Measurements from ENCODE around the gene TMEM183A. TPM values are rescaled to one million over a fixed set of nuclear protein-coding genes. Genes with fewer than 3 reads are reported as not detected.
A peak's percentile ranks its signal among the peaks of the same experiment; 100 is the strongest.

Gene TMEM183A, protein sequence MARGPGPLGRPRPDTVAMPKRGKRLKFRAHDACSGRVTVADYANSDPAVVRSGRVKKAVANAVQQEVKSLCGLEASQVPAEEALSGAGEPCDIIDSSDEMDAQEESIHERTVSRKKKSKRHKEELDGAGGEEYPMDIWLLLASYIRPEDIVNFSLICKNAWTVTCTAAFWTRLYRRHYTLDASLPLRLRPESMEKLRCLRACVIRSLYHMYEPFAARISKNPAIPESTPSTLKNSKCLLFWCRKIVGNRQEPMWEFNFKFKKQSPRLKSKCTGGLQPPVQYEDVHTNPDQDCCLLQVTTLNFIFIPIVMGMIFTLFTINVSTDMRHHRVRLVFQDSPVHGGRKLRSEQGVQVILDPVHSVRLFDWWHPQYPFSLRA
- 207 TPM for total RNA-seq

DNA sequence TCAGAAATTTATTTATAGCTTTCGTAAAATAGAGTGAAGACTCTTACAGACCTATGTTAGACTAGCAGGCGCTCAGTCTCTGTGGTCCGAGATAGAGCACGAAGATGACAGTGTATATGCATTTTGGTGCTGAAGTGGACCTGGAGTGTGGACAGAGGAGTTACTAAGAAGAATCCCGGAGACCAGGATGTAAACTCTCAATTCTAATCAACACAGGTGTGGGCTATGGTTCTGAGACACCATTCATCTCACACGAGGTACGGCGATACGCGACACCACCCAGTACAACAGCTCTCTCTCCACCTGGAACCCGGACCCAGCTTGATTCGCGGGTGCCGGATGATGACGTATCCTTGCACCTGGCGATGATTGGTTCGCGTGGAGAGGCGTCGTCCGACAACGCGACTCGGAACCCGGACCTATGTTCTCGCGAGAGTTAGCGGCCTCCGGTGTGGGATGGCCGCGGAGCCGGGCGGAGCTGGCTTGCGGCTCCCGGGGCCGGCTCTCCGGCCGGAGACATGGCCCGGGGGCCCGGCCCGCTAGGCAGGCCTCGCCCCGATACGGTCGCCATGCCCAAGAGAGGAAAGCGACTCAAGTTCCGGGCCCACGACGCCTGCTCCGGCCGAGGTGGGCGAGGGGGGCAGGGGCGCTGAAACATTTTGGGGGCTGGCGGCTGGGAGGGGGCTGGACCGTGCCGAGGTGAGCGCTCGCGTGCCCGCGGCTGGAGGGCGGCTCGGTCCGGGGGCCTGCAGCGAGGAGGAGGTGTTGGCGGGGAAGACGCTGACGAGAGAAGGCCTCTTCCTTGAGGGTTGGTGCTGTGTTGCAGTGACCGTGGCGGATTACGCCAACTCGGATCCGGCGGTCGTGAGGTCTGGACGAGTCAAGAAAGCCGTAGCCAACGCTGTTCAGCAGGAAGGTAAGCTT lies at the start of gene TMEM183A:
TMEM183A (plus strand) TSS at position 427 of the 924 bp plus-strand sequence; CDS start at position 519, 92 bp downstream.
- Histone ChIP-seq H3K9me3 (ENCODE audit: low read depth, low read length) (no peaks in the 10 kb centered on the region), H3K27me3 (ENCODE audit: insufficient read depth, low read length) (no peaks in the 10 kb centered on the region), H3K4me1 (ENCODE audit: insufficient read depth, low read length) (peaks cover 26% of the 10 kb centered on the region), H3K4me3 (ENCODE audit: low read length) (peak within 1 kb of the TSS; percentile 93)

DNA sequence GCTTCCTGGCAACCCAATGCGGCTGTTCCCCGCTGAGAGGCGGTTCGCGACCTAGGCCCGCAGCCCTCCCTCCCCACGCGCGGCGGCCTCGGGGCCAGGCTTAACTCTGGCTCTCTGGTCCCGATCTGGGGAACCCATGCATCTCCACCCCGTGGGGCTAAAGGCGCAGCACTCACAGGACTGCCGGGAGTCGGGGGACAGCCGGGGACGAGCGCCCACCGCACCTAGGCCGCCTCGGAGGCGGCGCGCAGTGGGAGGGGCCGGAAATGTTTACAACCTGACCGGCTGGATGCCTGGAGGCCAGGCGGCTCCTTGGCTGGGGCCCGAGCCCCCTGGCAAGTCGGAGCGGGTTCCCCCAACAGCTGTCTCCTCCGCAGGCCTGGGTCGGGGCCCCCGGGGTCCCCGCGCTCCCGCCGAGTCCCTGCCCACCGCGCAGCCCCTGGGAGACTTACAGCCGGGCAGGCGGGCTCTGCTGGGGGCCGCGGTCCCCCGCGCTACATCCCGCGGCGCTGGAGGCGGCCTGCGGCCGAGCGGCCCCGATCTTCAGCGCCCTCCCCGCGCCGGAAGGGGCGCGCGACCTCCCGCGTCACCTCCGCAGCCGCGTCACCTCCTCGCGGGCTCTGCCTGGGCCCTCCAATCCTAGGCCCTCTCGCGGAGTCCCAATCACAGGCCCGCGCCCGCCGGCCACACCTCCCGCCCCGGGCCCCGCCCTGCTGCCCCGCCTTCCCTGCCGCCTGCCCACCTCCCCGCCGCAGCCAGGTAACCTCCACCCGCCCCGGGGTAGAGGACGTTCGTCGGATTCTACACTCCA lies 49.2 kb upstream of the TMEM183A start, which contains the start of gene ADIPOR1:
ADIPOR1 (minus strand) TSS at position 580 of the 811 bp plus-strand sequence. CDS start 7,242 bp downstream, outside the sequence.
- Histone ChIP-seq H3K27me3 (ENCODE audit: insufficient read depth, low read length) (no peaks in the 10 kb centered on the region), H3K4me1 (ENCODE audit: insufficient read depth, low read length) (peaks cover 50% of the 10 kb centered on the region), H3K4me3 (ENCODE audit: low read length) (peak within 1 kb of the TSS; percentile 92), H3K9me3 (ENCODE audit: low read depth, low read length) (no peaks in the 10 kb centered on the region)

DNA sequence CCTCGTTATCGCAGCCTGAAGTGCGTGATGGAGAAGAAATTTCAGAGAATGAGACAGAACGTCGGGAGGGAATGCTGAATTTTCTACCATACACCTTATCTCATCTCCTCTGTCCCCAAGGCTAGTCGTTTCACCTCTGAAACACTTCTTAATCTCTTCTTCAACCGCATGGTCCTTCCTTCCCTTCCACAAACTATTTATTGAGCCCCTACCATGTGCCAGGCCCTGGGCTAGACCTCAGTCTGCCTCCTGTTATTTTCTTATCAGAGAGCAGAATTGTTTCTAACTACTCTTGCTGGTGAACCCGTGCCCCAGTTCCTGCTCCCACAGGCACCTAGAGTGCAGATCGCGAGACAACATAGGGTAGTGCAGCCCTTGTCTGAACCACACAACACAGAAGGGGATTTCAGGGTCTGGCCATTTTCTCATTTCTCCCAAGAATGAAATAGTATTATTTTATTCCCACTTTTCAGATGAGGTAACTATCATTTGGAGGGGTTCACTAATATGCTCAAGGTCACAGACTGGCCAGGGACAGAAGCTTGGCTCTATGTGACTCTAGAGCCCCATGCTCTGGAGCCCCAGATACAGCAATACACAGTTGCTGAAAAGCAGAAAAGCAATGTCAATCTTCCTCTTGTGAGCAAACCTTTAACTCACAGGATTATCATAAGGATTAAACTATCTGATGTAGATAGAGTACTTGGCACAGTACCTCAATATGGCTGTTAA lies 48.5 kb upstream of the TMEM183A start:
- H3K27me3 ChIP-seq (ENCODE audit: insufficient read depth, low read length), result no peaks in the 10 kb centered on the region
- peaks cover 44% of the 10 kb centered on the region for H3K4me1 ChIP-seq (ENCODE audit: insufficient read depth, low read length)
- no peaks in the 10 kb centered on the region for H3K9me3 ChIP-seq (ENCODE audit: low read depth, low read length)
- peak overlapping the region; percentile 92 for H3K4me3 ChIP-seq (ENCODE audit: low read length)

DNA sequence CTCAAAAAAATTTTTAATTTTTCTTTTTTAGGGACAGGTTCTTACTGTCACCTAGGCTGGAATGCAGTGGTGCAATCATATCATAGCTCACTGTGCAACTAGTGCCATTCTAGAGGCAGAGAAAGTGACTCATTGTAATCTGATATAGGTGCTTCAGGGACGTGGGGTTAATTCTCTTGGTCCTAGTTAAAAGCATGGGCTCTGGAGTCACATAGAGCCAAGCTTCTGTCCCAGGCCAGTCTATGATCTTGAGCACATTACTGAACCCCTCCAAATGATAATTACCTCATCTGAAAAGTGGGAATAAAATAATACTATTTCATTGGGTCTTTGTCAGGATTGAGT lies 47.9 kb upstream of the TMEM183A start:
- peaks cover 39% of the 10 kb centered on the region for H3K4me1 ChIP-seq (ENCODE audit: insufficient read depth, low read length)
- H3K4me3 ChIP-seq (ENCODE audit: low read length), result no peak overlapping the region
- H3K9me3 ChIP-seq (ENCODE audit: low read depth, low read length), result no peaks in the 10 kb centered on the region
- no peaks in the 10 kb centered on the region for H3K27me3 ChIP-seq (ENCODE audit: insufficient read depth, low read length)

DNA sequence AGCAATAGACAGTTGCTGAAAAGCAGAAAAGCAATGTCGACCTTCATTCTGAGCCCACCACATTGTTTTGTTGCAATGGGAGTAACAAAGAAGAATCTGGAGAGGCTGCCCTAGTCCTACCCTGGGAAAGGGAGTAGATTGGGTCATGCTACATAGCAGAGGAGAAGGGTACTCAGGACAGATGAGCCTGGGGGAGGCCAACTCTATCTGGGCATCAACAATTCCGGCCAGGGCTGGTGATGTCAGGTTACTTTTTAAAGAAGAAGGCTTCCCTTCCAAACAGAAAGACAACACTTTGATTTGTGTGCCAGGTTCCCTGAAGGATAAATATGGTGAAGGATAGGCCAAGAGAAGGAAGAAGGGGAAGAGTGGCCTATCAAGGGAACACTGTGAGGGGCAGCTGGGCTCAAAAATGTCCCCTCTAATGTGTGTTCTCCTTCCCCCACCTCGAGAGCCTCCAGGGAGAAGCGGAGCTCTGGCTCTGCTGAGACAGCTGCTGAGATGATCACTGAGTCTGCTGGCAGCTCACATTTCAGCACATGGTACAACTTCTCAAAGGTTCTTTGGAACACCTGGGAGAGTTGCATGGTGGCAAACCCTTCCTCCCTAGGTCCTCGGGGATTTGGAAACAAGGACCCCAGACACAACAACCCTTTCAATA lies 45.8 kb upstream of the TMEM183A start:
- H3K4me3 ChIP-seq (ENCODE audit: low read length), result no peak overlapping the region

DNA sequence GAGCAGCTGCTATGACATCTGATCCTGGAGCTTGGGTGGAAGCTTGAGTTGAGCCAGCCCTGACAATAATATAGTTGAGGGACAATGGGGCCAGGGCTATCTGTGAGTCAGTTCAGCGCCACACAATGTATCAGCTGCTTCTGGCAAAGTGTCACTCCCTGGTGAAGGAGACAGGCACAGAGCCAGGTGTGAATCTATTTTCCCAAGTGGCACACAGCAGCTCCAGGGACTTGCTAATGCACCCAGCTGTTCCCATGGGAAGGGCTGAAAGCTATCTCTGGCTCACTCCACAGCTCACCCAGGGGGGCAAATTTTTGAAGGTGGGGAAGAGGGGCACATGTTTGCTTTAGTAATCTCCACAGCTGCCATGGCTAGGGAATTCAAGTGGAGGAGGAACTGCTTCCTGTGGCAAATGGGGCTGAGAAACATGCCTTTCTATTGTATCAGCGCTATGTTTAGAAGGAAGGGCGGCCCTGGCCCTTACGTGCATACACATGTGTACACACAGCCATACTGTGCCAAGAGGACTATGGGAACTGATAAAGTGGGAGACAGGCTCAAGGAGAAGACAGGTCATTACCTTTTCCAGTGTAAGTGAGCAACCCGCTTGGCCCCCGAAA lies 42.3 kb upstream of the TMEM183A start:
- no peaks in the 10 kb centered on the region for H3K9me3 ChIP-seq (ENCODE audit: low read depth, low read length)
- no peak overlapping the region for H3K4me3 ChIP-seq (ENCODE audit: low read length)
- H3K27me3 ChIP-seq (ENCODE audit: insufficient read depth, low read length), result no peaks in the 10 kb centered on the region
- peaks cover 40% of the 10 kb centered on the region for H3K4me1 ChIP-seq (ENCODE audit: insufficient read depth, low read length)

More for the DNA sequence above, 45.8 kb upstream of the TMEM183A start:
- Histone ChIP-seq H3K9me3 (ENCODE audit: low read depth, low read length) (no peaks in the 10 kb centered on the region), H3K27me3 (ENCODE audit: insufficient read depth, low read length) (no peaks in the 10 kb centered on the region), H3K4me1 (ENCODE audit: insufficient read depth, low read length) (peaks cover 28% of the 10 kb centered on the region)

DNA sequence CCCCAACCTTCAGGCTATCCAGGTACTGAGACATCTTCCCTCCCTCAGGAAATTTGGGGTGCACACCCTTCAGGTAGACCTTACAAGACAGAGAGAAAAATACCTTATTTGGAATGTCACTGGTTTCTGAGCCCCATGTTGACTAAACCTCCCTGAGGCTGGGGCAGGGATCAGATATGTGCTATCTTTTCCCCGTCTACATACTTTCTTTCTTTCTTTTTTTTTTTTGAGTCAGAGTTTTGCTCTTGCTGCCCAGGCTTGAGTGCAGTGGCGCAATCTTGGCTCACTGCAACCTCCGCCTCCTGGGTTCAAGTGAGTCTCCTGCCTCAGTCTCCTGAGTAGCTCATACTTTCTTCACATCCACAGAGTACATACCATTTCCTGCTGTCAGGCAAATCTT lies 41.8 kb upstream of the TMEM183A start:
- Histone ChIP-seq H3K4me1 (ENCODE audit: insufficient read depth, low read length) (peaks cover 45% of the 10 kb centered on the region), H3K4me3 (ENCODE audit: low read length) (no peak overlapping the region), H3K9me3 (ENCODE audit: low read depth, low read length) (no peaks in the 10 kb centered on the region), H3K27me3 (ENCODE audit: insufficient read depth, low read length) (no peaks in the 10 kb centered on the region)

DNA sequence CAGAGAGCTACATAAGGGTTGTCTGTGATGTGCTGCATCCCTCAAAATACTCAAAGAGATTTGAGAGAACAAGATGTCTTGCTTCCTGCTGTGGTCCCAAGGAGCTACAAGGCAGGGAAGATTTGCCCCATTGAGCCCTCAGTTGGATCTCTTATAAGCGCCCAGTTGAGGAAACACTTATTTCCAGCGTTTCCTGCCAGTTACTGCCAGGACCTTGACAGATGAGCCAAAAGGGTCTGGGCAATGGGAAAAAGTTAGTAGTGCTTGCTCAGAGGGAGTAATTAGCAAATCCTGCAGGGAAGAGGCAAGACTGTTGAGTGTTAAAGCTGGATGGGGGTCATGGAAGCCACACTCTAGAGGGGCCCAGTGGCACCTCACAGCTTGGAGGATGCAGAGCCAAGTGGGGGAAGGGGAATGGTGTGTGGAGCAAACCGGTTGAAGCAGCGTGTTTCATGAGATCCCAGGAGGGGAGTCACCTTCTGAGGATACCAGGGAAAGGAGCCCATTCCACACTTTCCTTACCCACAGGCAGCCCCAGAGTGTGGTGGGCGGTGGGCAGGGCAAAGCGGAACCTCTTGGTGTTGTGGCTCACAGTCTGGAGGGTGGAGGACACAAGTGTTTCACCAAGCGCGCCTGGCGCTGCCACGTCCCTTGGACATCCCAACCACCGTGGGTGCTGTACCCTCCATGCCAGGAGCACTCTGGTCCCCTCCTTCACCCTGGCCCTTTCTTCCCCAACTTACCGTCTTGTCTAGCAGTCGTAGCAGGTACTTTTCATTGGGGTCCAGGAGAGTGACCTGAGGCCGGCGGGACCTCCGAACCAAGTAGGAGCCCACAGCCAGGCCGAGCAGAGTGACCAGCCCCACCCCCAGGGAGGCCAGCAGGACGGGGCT lies 40.9 kb upstream of the TMEM183A start:
- peaks cover 47% of the 10 kb centered on the region for H3K4me1 ChIP-seq (ENCODE audit: insufficient read depth, low read length)
- peak overlapping the region; percentile 76 for H3K4me3 ChIP-seq (ENCODE audit: low read length)
- no peaks in the 10 kb centered on the region for H3K9me3 ChIP-seq (ENCODE audit: low read depth, low read length)
- H3K27me3 ChIP-seq (ENCODE audit: insufficient read depth, low read length), result no peaks in the 10 kb centered on the region

DNA sequence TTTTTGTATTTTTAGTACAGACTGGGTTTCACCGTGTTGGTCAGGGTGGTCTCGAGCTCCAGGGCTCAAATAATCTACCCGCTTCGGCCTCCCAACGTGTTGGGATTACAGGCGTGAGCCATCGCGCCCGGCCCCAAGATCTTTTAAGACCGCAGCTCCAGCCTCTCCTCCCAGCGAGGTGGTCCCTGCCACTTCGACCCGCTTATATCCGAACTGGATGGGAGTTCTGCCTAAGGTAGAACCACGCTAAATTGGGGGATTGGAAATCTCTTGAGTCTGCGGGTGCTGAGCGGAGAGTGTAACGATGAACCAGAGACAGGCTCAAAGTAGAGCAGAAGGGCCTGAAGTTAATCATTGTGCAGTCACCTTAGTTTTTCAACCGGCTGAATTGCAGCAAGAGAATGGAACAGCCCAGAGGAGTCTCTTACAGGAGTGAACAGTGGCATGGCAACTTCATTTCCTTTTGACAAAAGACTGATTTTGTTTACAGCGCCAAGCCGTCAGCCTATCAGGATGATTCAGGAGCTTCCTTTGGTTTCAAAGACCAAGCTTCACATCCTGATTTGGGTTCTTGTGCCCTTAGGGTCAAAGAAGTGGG lies 39.4 kb upstream of the TMEM183A start:
- no peaks in the 10 kb centered on the region for H3K9me3 ChIP-seq (ENCODE audit: low read depth, low read length)
- H3K27me3 ChIP-seq (ENCODE audit: insufficient read depth, low read length), result no peaks in the 10 kb centered on the region
- peaks cover 47% of the 10 kb centered on the region for H3K4me1 ChIP-seq (ENCODE audit: insufficient read depth, low read length)
- H3K4me3 ChIP-seq (ENCODE audit: low read length), result peak overlapping the region; percentile 76

DNA sequence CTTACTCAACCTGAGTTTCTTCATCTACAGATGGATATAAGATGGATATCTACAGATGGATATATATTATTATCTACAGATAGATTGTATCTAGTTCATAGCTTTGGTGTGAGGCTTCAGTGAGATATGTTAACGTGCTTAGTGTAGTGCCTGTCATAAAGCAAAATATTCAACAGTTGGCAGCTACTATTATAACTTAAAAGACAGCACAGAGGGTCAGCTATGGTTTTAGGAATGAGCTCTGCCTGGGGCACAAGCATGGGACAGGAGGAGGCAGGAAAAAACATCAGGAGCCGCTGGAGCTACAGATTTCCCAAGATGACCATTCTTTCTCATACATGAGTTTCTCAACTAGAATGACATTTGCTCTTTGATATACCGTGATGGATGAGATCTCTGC lies 38.8 kb upstream of the TMEM183A start:
- Histone ChIP-seq H3K27me3 (ENCODE audit: insufficient read depth, low read length) (no peaks in the 10 kb centered on the region), H3K4me1 (ENCODE audit: insufficient read depth, low read length) (peaks cover 47% of the 10 kb centered on the region), H3K4me3 (ENCODE audit: low read length) (peak overlapping the region; percentile 76), H3K9me3 (ENCODE audit: low read depth, low read length) (no peaks in the 10 kb centered on the region)

DNA sequence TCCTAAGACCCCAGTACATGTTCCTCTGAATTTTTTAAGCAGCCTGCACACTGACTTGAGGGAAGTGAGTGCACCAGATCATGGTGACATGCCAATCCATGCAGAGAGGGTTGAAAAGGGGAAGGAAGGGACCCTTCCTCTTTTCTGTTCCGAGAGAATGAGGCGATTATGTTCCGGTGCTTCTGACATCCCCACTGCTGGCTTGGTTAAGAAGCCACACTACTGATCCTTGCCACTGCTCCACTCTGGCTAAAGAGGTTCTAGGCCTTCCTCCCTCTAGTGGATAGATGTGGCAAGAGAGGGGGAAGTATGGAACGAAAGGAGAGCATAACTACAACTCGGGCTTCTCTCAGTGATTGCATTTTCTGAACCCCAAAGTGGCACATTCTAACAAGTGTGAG lies 38.3 kb upstream of the TMEM183A start:
- no peaks in the 10 kb centered on the region for H3K27me3 ChIP-seq (ENCODE audit: insufficient read depth, low read length)
- H3K4me3 ChIP-seq (ENCODE audit: low read length), result no peak overlapping the region
- H3K9me3 ChIP-seq (ENCODE audit: low read depth, low read length), result no peaks in the 10 kb centered on the region
- peaks cover 47% of the 10 kb centered on the region for H3K4me1 ChIP-seq (ENCODE audit: insufficient read depth, low read length)

DNA sequence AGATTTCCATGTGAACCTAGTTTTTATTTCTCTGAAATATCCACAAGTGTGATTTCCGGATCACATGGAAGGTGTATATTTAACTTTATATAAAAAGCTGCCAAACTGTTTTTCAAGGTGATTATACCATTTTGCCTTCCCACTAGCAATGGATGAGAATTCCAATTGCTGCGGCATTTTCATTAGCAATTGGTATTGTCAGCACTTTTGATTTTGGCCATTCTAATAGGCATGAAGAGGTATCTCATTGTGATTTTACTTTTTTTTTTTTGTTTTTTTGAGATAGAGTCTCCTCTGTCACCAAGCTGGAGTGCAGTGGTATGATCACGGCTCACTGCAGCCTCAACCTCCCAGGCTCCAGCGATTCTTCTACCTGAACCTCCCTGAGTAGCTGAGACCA lies 35.1 kb upstream of the TMEM183A start:
- Histone ChIP-seq H3K4me3 (ENCODE audit: low read length) (no peak overlapping the region), H3K4me1 (ENCODE audit: insufficient read depth, low read length) (peaks cover 34% of the 10 kb centered on the region), H3K9me3 (ENCODE audit: low read depth, low read length) (no peaks in the 10 kb centered on the region), H3K27me3 (ENCODE audit: insufficient read depth, low read length) (no peaks in the 10 kb centered on the region)
